HCT116 (cell line): ENCODE results near the gene LRRK2. TPM values are rescaled to one million over a fixed set of nuclear protein-coding genes. Genes with fewer than 3 reads are reported as not detected.

ENCODE experiments used
- ATAC-seq: fragments of 200-7000 bp; cut with Tn5 transposase; 2 replicates; pipeline ENCODE4 v1.9.1; 2020; ENCODE audit warnings: mild to moderate bottlenecking, moderate library complexity
- BruUV-seq: library from RNA; stranded (reverse); fragments of 400-500 nt; replicated peaks from 2 replicates; lab custom pipeline; 2021; lab: Mats Ljungman, UMichigan
- CTCF ChIA-PET: fragments of 300-600 bp; sonication (Branson Sonifier 250); formaldehyde crosslinking; loops from one replicate; lab custom pipeline; 2021; ENCODE audit warnings: antibody characterized with exemption; lab: Charles Lee
- POLR2A ChIA-PET: fragments of 300-600, 350-600 bp; sonication (Branson Sonifier 250); formaldehyde crosslinking; loops from one replicate; lab custom pipeline; 2021; ENCODE audit warnings: antibody characterized with exemption; lab: Charles Lee
- RAD21 ChIA-PET, 2 experiments: fragments of 300-600 bp; sonication (Branson Sonifier 250); formaldehyde crosslinking; loops; one replicate each; lab custom pipeline; 2023; ENCODE audit warnings: low total read pairs in 2 of 2; ENCODE audit not compliant: uncharacterized antibody in 2 of 2, unreplicated experiment in 2 of 2, low non-redundant PET in 1 of 2; lab: Charles Lee
- DNase-seq: peaks from one replicate; pipeline ENCODE4 v3.0.0-alpha.2; 2010; ENCODE audit warnings: low read depth, low spot score
- H2AFZ ChIP-seq: fragments of 200-600 bp; shearing (Covaris generic), sonication (generic); 2 replicates; pipeline ENCODE4 v1.6.1; 2017; ENCODE audit warnings: low read depth, mixed run types, mixed read lengths, antibody characterized with exemption, low read length; ENCODE audit not compliant: poor library complexity, severe bottlenecking
- H3K27ac ChIP-seq: 2 replicates; pipeline ENCODE4 v1.5.1; 2012; ENCODE audit warnings: low read depth, low read length
- H3K27me3 ChIP-seq: fragments of 200-600 bp; sonication (generic); 2 replicates; pipeline ENCODE4 v1.6.1; 2016; ENCODE audit warnings: mixed run types, low read length, mixed read lengths; ENCODE audit not compliant: insufficient read depth
- H3K36me3 ChIP-seq, 2 experiments: fragments of 200-500 bp in 1 of 2; fragments of 200-600 bp in 1 of 2; sonication (Bioruptor generic) in 1 of 2; sonication (generic) in 1 of 2; 2 replicates each; pipeline versions ENCODE4 v1.5.1 to v1.6.1; 2014 to 2016; ENCODE audit warnings: low read length in 2 of 2, inconsistent platforms in 1 of 2, mixed read lengths in 1 of 2, mixed run types in 1 of 2; ENCODE audit not compliant: insufficient read depth in 2 of 2, control insufficient read depth in 1 of 2
- H3K4me1 ChIP-seq, 2 experiments: fragments of 200-600 bp in 1 of 2; sonication (generic) in 1 of 2; 2 replicates each; pipeline versions ENCODE4 v1.5.1 to v1.6.1; 2012 to 2017; ENCODE audit warnings: low read length in 2 of 2, inconsistent platforms in 1 of 2, mild to moderate bottlenecking in 1 of 2, mixed read lengths in 1 of 2, mixed run types in 1 of 2, moderate library complexity in 1 of 2; ENCODE audit not compliant: insufficient read depth in 2 of 2, control insufficient read depth in 1 of 2
- H3K4me2 ChIP-seq: fragments of 200-600 bp; sonication (generic); 2 replicates; pipeline ENCODE4 v1.6.1; 2017; ENCODE audit warnings: mixed run types, low read length, mixed read lengths
- H3K4me3 ChIP-seq, 2 experiments: fragments of 200-600 bp in 1 of 2; sonication (generic) in 1 of 2; replicated peaks in 1 of 2; 2 replicates each; pipeline ENCODE4 v1.5.1; 2011 to 2016; ENCODE audit warnings: low read length in 2 of 2, control low read depth in 1 of 2, low read depth in 1 of 2, mild to moderate bottlenecking in 1 of 2, mixed read lengths in 1 of 2, mixed run types in 1 of 2
- H3K79me2 ChIP-seq: fragments of 200-600 bp; sonication (generic); 2 replicates; pipeline ENCODE4 v1.6.1; 2017; ENCODE audit warnings: mild to moderate bottlenecking, mixed run types, low read length, moderate library complexity, mixed read lengths; ENCODE audit not compliant: insufficient read depth
- H3K9ac ChIP-seq: fragments of 200-600 bp; sonication (generic); 2 replicates; pipeline ENCODE4 v1.6.1; 2016; ENCODE audit warnings: low read length, mixed read lengths
- H3K9me2 ChIP-seq: fragments of 200-600 bp; sonication (generic), shearing (Covaris generic); 2 replicates; pipeline ENCODE4 v1.6.1; 2017; ENCODE audit warnings: mixed run types, mild to moderate bottlenecking, moderate library complexity; ENCODE audit not compliant: insufficient read depth
- H3K9me3 ChIP-seq, 2 experiments: fragments of 200-500 bp in 1 of 2; fragments of 200-600 bp in 1 of 2; sonication (Bioruptor generic) in 1 of 2; sonication (generic) in 1 of 2; 2 replicates each; pipeline ENCODE4 v1.6.1; 2014 to 2017; ENCODE audit warnings: low read length in 2 of 2, mixed read lengths in 2 of 2, inconsistent platforms in 1 of 2, low read depth in 1 of 2, mild to moderate bottlenecking in 1 of 2, mixed run types in 1 of 2, moderate library complexity in 1 of 2; ENCODE audit not compliant: control insufficient read depth in 1 of 2, insufficient read depth in 1 of 2
- H4K20me1 ChIP-seq: fragments of 200-600 bp; sonication (generic), shearing (Covaris generic); 2 replicates; pipeline ENCODE4 v1.6.1; 2017; ENCODE audit warnings: mixed run types, mild to moderate bottlenecking, moderate library complexity; ENCODE audit not compliant: insufficient read depth
- CBX3 ChIP-seq: IDR thresholded peaks from 2 replicates; pipeline ENCODE4 v1.6.1; 2012; ENCODE audit warnings: low read depth
- CEBPB ChIP-seq: IDR thresholded peaks from 2 replicates; pipeline ENCODE4 v1.6.1; 2012; ENCODE audit warnings: low read depth
- EGR1 ChIP-seq: IDR thresholded peaks from 2 replicates; pipeline ENCODE4 v1.6.1; 2012; ENCODE audit warnings: low read depth
- ELF1 ChIP-seq: IDR thresholded peaks from 2 replicates; pipeline ENCODE4 v1.6.1; 2012; ENCODE audit warnings: low read depth, borderline replicate concordance
- EZH2 ChIP-seq: fragments of 200-600 bp; sonication (generic); IDR thresholded peaks from 2 replicates; pipeline ENCODE4 v1.6.1; 2017; ENCODE audit warnings: antibody characterized with exemption, mixed run types
- EZH2phosphoT487 ChIP-seq: fragments of 200-600 bp; IDR thresholded peaks from 2 replicates; pipeline ENCODE4 v1.6.1; 2018; ENCODE audit warnings: antibody characterized with exemption, borderline replicate concordance
- FOSL1 ChIP-seq: IDR thresholded peaks from 2 replicates; pipeline ENCODE4 v1.6.1; 2012; ENCODE audit warnings: low read depth
- JUND ChIP-seq: IDR thresholded peaks from 2 replicates; pipeline ENCODE4 v1.6.1; 2012
- POLR2AphosphoS5 ChIP-seq: IDR thresholded peaks from 2 replicates; pipeline ENCODE4 v1.6.1; 2011; ENCODE audit warnings: mild to moderate bottlenecking, low read depth, low read length, moderate library complexity
- SRF ChIP-seq: IDR thresholded peaks from 2 replicates; pipeline ENCODE4 v1.6.1; 2012; ENCODE audit warnings: low read depth
- YY1 ChIP-seq: IDR thresholded peaks from 2 replicates; pipeline ENCODE4 v1.6.1; 2011; ENCODE audit warnings: low read length, low read depth, moderate library complexity, mild to moderate bottlenecking; ENCODE audit not compliant: insufficient replicate concordance; ENCODE audit errors: extremely low read depth
- intact Hi-C: fragments of 100-400 bp; cut with micrococcal nuclease; formaldehyde crosslinking; loops from 2 replicates; pipeline ENCODE4 v1.10.0; 2022
- total RNA-seq: library from RNA; stranded (reverse); gene quantifications from one replicate; pipeline ENCODE4 v1.2.1, GENCODE V29; 2021; ENCODE audit not compliant: unreplicated experiment
- TF ChIP-seq, protein P1 (sequence below): IDR thresholded peaks from 2 replicates; pipeline ENCODE4 v1.6.1; 2011; ENCODE audit warnings: mild to moderate bottlenecking, low read length, moderate library complexity; ENCODE audit not compliant: insufficient replicate concordance; ENCODE audit errors: extremely low read depth
- TF ChIP-seq, protein P2 (sequence below): IDR thresholded peaks from 2 replicates; pipeline ENCODE4 v1.6.1; 2012
- TF ChIP-seq, protein P3 (sequence below): IDR thresholded peaks from 2 replicates; pipeline ENCODE4 v1.6.1; 2012

Gene LRRK2
- total RNA-seq, 1 experiment from 2014 or later, result 0.20 TPM

DNA sequence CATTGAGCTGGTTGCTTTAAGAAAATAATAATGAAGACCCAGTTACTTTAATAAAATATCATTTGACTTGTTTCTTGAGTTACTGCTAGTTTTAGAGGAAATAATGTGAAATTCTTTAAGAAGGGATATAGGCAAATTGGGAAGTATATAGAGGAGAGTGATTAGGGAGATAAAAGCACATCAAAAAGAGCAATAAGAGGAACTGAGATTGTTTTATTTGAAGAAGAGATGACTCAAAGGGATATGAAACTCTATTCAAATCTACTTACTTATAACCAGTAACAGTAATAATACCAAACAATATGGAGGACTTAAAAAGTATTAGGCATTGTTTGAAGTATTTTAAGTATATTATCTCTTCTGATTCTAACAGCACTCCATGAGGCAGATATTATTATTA lies 37.1 kb downstream of the LRRK2 start:
- ATAC-seq, result no peak
- no TSS peak for BruUV-seq
- ChIA-PET CTCF (no interaction called here), RAD21 (no interaction called here)
- Histone ChIP-seq H4K20me1 (no peaks in the 10 kb centered on the region), H2AFZ (no peak overlapping the region), H3K9me3 (peaks cover 0 to 3% of the 10 kb centered on the region in 2 experiments; a peak in 1 of 4 replicates), H3K4me3 (no peak overlapping the region), H3K79me2 (no peaks in the 10 kb centered on the region), H3K27ac (no peak overlapping the region), H3K36me3 (no peaks in the 10 kb centered on the region)
- intact Hi-C loops, result no loop called here
- TF ChIP-seq CBX3, result no peak
- TF ChIP-seq FOSL1, result no peak
- TF ChIP-seq, protein P1, sequence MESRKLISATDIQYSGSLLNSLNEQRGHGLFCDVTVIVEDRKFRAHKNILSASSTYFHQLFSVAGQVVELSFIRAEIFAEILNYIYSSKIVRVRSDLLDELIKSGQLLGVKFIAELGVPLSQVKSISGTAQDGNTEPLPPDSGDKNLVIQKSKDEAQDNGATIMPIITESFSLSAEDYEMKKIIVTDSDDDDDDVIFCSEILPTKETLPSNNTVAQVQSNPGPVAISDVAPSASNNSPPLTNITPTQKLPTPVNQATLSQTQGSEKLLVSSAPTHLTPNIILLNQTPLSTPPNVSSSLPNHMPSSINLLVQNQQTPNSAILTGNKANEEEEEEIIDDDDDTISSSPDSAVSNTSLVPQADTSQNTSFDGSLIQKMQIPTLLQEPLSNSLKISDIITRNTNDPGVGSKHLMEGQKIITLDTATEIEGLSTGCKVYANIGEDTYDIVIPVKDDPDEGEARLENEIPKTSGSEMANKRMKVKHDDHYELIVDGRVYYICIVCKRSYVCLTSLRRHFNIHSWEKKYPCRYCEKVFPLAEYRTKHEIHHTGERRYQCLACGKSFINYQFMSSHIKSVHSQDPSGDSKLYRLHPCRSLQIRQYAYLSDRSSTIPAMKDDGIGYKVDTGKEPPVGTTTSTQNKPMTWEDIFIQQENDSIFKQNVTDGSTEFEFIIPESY, result no peak
- TF ChIP-seq, protein P2, sequence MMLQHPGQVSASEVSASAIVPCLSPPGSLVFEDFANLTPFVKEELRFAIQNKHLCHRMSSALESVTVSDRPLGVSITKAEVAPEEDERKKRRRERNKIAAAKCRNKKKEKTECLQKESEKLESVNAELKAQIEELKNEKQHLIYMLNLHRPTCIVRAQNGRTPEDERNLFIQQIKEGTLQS, result no peak
- TF ChIP-seq, protein P3, sequence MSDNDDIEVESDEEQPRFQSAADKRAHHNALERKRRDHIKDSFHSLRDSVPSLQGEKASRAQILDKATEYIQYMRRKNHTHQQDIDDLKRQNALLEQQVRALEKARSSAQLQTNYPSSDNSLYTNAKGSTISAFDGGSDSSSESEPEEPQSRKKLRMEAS, result no peak
- no peak for TF ChIP-seq JUND
- TF ChIP-seq CEBPB, result no peak
- TF ChIP-seq SRF, result no peak
- TF ChIP-seq EZH2phosphoT487, result no peak
- TF ChIP-seq ELF1, result no peak
- no peak for TF ChIP-seq YY1
- no peak for TF ChIP-seq EGR1
- no peak for TF ChIP-seq POLR2AphosphoS5
- TF ChIP-seq EZH2, result no peak
- TF ChIP-seq, all 23 proteins: peak for 0
- DNase-seq, result no peak
- Histone ChIP-seq H3K9me2 (no peaks in the 10 kb centered on the region), H3K9ac (no peak overlapping the region), H3K4me1 (no peaks in the 10 kb centered on the region), H3K4me2 (no peak overlapping the region), H3K27me3 (no peaks in the 10 kb centered on the region)
- POLR2A ChIA-PET, result no interaction called here
